ENCODE data around the gene RIMBP2.

RIMBP2 gene

DNA sequence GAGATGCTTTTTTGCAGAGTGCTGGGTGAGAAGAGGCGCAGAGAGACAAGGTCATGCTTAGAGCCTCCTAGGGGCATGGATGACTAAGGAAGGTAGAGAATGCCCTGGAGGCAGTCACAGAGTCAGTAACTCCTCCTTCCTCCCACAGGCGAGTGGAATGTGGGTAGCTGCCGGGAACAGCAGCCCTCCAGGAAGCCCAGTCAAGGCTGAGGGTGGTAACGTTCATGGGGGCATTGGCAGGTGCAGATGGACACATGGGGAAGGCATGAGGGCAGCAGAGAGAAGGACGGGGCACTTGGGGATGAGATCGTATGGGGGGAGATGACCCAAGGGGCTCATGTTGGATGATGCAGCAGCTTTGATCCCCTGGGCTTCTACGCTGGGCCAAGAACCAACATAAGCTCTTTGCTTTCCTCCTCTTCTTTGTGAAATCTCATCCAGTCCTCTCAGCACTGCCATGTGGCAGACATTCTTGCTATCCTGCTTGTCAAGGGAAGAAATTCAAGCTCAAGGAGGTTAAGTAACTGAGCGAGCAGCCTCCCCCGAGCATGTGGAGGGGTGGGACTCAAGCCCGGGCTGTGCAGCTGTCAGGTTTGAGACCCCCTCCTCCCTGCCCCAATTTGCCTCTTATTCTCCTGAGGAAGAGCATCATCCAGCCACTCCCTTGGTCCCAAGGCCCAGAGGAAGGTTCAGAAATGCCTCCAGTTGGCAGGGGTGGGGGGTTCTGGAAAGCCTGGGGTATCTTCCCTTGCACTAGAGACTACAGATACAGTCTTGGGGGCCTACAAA, 190.5 kb downstream of the RIMBP2 start:
- DNase-seq: no peak

DNA sequence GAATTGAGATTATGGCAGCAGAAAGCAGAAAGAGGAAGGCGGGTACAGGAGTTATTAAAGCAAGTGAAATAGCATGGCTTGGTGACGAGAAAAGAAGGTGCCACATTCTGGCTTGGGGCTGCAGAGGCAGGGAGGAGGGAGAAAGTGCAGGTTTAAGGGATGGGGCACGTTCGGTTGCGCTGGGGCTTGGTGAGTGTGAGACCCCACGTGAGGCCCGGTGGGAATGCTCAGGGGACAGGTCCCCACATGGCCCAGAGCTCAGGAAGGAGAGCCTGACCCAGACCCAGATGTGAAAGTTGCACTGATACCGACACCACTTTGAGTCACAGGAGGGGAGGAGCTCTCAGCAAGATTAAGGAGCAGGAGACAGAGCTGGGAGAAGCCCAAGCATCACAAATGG, 191.3 kb downstream of the RIMBP2 start:
- no peak for DNase-seq

DNA sequence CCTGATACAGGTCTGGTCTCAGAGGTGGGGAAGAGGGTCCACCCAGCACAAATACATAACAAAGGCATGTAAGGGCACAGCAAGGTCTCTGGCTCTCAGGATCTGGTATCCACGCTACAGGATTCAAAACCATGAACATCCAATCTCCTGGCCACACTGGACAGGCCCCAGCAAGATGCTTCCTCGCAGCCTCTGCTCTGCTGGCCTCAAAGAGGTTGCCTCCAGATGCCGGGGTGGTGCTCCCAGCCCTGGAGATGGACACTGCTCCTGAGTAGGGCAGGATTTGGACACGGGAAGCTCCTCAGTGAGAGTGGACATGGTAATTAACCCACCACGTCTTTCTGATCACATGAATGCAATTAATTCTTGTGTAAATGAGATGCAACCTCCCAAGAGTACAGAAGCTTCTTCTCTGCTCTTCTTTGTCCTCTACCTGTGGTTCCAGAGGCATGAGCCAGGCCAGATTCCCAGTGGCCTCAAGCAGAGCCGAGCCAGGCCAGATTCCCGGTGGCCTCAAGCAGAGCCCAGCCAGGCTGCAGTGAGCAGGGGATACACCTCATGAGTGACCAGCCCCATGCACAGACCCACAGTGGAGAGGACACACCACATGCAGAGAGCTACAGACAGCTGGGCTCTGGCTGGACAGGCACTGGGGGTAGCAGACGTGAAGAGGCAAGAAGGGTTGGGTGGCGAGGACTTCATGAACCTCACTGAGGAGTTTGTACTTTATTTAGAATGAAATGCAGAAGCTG, 192.1 kb downstream of the RIMBP2 start:
- no peak for DNase-seq

DNA sequence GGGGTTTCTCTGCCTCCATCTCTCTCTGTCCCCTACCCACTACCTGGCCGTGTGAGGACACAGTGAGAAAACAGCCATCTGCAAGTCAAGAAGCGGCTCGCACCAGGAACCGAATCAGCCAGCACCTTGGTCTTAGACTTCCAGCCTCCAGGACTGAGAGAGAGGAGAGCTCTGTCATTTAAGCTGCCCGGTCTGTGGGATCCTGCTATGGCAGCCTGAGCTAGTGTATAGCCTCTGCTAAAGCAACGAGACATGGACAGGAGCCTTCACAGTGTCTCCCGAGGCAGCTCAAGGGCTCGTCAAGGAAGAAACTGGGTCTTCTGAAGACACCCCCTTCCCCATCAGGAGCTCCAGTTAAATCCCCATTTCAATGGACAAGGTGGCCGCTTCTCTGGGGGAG, 192.9 kb downstream of the RIMBP2 start:
- DNase-seq: no peak

DNA sequence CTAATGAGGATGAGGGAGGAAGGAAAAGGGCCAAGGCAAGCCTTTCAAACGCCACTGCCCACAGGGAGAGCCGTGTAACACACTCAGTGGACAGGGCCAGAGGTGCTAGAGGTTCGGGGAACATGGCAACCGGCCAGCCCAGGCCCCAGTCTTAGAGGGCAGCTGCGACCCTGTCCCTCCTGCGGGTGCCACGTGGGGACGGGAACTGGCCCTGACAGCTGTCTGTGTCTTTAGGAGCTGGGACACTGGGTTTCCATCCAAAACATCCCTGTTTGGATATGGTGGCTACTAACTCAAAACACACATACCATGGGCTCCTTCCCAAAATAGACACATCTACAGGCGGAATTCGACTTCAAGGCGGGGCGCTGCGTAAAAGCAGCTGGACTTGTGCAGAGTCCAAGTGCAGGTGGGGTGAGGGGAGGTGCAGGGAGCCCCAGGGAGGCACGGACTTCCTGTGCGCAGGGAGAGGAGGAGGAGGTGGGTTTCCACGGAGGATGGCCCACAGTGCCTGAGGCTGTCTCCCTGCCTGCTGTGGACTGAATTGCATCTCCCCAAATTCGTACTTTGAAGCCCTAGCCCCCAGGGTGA, 193.8 kb downstream of the RIMBP2 start:
- DNase-seq: no peak

DNA sequence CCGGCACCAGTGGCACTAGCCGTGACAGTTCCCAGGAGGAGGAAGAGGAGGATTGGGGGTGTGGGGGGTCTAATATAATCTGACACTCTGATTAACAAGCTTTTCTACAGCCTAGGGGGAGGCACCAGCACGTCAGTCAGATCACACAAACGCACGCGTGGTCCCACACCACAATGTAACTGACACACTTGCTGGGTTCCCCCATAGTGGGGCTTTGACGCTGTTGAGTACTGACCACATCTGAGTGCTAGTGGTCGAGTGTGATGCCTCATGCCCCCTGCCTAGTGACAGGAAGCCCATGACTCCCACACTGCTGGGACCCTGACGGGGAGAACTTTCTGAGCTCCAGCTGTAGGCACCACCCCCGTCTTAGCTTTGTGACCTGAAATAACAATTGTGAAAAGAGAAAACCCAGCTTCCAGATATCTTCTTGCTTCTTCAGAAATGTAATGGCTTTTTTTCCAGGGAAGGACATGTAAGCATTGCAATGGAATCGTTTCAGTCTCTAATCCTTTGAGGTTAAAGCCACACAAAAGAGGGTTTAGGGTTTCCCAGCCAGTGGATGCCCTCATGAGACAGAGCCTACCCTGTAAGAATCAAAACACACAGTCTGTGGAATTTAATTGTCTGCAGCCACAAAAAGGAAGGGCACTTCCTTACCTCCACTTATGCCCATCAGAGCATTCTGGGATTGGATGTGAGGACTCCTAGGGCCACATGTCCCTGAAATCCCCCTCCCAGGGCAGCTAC, 194.5 kb downstream of the RIMBP2 start:
- DNase-seq: no peak

DNA sequence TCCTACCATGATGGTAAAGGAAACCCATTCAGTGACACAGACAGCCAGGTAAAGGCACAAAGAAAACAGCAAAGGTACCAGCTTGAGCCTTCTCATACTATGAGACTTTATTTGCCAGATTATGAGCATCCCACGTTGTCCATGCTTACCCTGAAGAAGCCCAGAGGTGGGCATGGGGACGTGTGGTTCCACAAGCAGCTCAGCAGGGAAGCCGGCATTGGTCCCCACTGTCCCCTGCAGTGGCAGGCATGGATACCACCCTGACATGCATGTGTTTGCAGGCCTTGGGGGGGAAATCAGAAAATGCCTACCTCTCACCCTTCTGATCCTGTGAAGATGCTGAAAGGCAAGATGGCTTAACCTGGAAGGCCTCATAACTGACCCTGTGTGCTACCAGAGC, 195.3 kb downstream of the RIMBP2 start:
- no peak for DNase-seq

DNA sequence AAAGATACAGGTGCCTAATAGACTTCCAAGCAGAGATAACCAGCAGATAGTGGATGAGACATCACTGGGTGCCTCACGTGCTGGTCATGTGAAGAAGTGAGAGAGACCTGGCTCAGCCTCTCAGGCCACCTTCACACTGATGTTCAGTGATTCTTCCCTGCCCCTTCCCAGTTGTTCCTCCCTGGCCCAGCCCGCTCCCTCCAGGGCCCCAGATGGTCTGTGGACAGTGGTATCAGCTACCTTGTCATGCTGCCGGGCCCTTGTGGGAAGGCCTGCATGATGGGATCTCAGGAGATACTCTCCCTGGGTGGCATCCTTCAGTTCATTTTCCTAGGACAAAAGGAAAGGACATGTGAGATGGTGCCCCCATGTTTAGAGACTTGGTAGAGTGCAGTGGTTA, 198.5 kb downstream of the RIMBP2 start:
- no peak for DNase-seq

DNA sequence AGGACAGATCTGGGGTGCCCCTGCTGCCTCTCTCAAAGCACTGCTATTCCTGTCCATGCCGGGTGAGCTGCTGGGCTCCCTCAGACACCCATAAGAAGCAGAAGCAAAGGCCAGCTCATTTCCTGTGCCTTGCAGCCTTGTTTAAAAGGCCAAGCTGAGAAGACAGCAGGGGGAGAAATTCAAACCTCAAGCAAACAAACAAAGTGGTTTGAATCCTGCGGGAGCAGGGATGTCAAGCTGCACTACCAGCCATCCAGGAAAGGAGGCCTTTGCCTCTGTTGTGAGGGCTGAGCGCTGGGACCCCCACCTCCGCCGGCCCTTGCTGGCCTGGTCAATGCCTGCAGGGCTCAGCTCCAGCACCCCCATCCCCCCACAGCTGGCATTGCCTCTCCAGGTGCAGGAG, 201.9 kb downstream of the RIMBP2 start:
- DNase-seq: no peak

DNA sequence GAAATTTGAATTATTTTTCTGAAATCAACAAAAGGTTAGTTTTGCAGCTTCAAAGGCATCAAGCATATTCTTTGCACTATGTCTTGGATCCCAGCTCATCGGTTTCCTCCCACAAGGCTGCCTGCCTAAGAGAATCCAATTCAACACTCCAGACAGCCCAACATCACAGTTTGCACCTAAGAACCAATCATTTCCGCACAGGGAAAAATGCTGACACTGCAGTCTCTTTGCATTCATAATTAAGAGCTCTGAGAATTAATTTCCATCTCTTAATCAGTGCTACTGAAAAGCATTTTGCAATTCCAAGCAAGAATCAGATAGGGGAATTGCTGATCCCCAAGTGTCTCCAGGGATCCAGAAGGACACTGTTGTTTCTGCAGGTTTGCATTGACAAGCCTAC, 202.5 kb downstream of the RIMBP2 start:
- DNase-seq: no peak

DNA sequence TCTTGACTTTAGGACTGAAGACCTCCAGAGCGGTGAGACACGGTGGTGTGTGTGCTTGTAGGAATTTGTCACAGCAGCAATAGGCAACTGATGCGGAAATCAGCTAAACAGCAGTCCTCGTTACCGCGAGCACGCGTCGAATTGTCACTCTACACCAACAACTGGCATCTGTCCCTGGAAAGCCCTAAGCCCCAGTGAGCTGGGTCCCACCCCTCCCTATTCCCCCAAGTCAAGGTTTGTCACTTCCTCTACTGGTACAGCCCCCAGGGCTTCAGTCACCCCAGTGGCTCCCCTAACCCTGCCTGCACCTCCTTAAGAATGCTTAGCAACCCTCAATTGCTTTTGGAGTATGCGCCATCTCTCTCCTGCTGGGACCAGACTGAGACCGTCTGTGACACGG, 204.8 kb downstream of the RIMBP2 start:
- no peak for DNase-seq

DNA sequence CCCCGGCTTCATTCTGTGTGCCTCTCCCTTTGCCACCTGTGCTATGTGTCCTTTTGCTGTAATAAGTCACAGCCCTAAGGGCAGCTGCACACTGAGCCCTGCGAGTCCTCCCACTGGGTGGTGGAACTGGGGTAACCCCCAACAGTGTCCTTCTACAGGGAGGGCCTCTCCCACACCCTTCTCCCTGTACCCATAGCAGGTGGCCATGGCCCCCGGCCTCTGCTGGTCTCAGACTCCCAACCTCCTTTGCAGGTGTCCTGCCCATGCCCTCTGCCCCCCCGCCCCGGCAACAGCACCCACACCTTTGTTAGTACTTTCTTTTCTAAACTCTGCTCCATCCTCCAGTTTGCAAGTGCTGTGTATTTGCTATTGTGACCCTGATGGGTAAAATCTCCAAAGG, 206.6 kb downstream of the RIMBP2 start:
- DNase-seq: no peak

DNA sequence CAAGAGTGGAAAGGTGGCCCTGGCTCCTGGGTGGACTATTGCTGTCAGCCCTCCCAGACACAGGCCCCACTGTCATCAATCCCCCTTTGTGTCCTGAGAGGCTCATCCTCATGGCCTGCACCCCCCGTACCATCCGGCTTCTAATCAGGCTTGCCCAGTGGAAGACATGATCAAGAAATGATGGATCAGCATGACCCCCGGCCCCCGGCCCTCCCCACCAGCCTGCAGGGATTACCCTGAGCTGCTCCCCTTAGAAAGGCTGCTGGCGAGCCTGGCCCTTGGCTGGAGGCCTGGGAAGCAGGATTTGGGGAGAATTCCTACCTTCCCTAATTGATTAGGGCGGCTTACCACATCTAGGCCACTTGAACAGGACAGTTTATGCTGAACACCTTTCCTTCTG, 207.3 kb downstream of the RIMBP2 start:
- DNase-seq: no peak

DNA sequence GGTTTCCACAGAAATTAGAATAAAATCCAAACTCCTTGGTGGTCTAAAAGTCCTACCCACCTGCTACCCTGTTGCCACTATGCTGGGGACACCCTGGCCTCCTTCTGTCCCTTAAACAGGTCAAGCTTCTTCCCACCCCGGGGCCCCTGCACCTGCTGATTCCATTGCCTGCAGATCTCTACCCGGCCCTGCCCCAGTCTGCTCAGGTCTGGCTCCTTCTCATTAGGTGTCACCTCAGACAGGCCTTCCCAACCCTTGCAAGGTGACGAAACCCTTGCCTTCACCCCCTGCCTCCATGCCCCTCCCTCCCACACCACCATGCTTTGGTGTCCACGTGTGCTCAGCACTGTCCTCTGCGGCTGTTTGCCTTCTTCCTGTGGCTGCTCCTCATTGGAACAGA, 207.8 kb downstream of the RIMBP2 start:
- no peak for DNase-seq

DNA sequence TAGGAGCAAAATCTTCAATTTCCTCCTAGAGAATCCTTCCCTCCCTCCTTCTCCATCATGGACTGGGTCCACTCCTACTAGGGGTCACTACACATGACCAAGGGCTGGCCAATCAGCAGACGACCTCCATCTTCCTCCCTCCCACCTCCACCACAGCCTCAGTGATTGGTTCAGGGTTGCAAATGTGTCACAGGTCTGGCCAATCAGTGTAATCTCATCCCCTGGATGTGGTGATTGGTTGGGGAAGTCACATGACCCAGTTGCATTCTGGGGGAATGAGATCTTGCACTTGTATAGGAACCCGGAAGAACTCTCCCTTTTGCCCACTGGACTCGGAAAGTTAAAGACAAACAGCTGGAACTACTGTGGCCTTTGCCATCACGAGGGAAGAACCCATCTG, 209.3 kb downstream of the RIMBP2 start:
- DNase-seq: no peak

DNA sequence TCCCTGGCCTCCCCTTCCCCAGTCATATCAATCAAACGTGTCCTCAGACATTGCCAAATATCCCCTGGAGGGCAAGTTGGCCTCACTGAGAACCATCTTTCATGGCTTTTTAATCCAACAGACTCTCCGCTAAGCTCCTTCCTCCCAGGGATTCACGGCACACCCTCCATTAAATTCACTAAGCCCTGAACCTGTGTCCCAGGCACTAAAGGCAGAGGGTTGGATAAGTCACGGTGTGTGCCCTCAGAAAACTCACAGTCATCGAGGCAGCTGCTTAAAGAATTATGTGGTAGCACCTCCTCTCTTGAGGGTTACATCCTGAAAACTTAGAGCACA, 211.3 kb downstream of the RIMBP2 start:
- no peak for DNase-seq

DNA sequence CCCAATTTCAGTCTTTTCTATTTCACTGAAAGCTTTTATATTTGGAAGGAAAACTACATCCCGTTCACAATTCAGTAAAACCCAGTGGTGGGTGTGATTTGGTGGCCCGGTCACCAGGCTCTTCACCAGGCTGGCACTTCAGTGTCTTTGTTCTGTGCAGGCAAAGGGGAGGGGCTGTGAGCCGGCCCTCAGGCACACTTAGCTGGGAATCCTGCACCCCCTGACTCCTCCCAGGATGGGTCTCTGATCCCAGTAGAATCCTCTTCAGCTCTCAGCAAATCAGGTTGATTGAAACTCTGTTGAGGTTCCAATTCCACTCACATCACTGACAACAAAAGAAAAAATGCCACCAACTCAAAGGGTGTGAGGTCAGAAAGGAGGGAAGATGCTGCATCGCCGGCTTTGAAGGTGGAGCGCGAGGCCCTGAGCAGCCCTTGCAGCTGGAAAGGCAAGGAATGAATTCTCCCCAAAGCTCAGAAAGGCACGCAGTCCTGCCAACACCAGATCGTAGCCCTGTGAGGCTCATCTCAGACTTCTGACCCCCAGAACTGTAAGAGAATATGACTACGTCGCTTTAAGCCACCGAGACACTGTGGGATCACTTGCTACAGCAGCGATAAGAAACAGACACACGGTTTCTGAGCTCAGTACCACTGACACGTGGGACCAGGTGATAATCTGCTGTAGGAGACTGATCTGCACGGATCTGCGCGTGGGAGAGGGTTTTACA, 211.8 kb downstream of the RIMBP2 start:
- DNase-seq: no peak

DNA sequence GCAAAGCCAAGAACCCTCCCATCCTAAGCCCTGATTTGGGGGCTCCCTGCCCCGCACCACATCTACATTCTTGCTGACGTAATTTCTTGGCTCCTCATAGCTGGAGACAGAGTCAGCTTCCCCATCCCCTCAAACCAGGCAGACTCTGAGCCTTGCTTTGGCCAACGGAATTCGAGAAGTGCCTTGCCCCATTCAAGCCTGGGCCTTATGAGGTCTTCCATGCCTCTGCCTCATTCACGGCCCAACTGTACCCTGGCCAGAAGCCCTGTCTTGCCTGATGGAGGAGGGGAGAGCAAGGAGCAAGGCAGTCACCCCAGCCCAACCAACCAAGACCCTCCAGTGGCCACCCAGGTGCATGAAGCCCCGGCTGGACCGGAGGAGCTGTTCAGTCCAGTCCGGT, 214.3 kb downstream of the RIMBP2 start:
- DNase-seq: no peak

DNA sequence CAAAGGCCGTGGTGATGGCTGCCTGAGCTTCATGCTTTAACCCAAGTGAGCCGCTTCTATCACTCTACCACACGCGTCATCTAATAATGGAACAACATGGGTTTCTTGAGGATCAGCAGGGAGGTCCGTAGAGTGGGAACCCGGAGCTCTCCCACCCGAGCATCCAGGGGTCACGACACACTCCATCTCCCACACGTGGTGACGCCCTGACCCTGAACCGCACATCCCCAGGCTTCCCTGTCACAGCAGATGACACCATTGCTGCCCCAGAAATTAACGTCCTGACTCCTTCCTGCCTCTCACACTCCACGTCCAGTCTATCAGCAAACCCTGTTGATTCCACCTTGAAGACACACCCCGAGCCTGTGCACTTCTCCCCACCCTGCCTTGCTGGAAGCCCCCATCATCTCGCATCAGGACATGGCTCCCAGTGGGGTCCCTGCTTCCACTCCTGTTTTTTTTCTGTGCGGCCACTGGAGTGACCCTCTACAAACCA, 215.2 kb downstream of the RIMBP2 start:
- no peak for DNase-seq

DNA sequence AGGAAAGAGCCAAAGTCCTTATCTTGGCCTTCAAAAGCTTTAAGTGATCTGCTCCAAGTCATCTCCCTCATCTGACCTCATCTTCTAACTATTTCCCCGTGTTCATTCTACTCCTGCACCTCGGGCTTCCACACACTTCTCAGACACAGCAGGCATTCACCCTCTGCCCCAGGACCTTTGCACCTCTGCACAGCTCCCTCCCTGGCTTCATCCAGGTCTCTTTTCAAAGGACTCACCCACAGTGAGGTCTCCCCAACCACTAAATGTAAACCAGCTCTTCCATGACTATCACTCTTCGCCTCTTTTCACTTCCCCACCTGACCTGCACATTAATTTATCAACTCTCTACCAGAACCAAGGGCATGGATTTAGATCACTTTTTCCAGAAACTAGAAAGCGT, 216.6 kb downstream of the RIMBP2 start:
- DNase-seq: no peak

DNA sequence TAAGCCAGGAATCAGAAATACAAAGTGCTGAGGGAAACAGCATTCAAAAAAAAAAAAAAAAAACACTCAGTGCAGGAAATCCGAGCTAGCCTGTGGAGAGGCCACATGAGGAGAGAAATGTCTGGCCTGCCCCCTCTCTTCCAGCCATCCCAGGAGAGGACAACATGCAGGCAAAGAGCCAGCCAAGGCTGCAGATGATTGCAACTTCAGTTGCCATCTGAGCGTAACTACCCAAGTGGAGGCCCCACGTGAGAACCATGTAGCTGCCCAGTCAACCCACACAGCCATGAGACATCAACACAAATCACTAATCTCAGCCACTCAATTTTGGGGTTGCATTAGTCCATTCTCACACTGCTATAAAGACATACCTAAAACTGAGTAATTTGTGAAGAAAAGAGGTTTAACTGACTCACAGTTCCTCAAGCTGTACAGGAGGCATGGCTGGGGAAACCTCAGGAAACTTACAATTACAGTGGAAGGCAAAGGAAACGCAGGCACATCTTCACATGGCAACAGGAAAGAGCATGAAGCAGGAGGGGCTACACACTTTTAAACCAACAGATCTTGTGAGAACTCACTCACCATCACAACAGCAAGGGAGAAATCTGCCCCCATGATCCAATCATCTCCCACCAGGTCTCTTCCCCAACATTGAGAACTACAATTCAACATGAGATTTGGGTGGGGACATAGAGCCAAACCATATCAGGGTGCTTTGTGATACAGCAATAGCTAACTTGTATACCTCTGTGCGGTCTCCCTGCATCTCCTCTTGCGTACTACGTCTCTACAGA, 217.3 kb downstream of the RIMBP2 start:
- DNase-seq: no peak

DNA sequence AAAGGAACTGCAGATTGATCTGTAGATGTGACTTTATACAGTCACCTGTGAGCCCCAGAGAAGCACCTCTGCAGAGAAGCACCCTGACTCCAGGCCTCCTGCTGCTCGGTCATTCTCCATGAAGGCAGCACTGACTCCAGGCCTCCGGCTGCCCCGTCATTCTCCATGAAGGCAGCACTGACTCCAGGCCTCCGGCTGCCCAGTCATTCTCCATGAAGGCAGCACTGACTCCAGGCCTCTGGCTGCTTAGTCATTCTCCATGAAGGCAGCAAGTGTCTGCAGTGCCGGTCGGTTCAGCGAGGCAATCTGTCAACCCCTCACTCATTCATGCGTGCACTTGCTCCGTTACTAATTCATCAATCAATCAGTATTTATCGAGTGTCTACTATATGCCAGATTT, 218.1 kb downstream of the RIMBP2 start:
- DNase-seq: no peak

Data from activated CD4-positive, alpha-beta T cell treated with anti-CD3 and anti-CD28 coated beads, Interleukin-2, amount 50 U/mL, for 1 hour (primary cell).